GM18526 (cell line): ENCODE data around the gene KIF9.

Experiments used
- POLR2A ChIP-seq: IDR thresholded peaks from 3 replicates; pipeline ENCODE4 v1.6.1; 2011; ENCODE audit not compliant: insufficient read length; ENCODE audit errors: extremely low read depth

Gene KIF9

GRCh38 chr3:47266709-47267489 is 15.7 kb downstream of the KIF9 start:
- TF ChIP-seq POLR2A = no peak

GRCh38 chr3:47265725-47266428 is 16.7 kb downstream of the KIF9 start:
- TF ChIP-seq POLR2A = no peak

- no peak for TF ChIP-seq POLR2A
These were observed 17.6 kb downstream of the KIF9 start for GRCh38 chr3:47265008-47265407.

DNA sequence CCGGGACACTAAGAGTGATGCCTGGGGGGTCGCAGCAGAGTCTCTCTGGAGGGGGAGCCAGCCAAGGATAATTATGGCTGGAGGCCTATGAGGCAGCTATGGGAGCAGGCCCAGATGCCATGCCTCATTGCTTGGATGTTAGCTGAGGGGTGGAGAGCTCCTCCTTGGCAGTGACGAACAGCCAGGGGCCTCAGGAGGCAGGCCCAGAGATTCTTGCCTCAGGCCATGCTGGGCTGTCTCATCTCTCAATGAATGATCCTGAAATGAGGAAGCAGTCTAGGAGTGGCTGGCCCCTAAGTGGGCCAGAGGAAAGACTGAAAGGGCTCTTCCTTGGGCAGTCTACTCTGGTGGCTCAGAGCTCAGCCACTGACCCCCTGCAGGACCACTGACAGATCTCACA is 21.3 kb downstream of the KIF9 start:
- no peak for TF ChIP-seq POLR2A

DNA sequence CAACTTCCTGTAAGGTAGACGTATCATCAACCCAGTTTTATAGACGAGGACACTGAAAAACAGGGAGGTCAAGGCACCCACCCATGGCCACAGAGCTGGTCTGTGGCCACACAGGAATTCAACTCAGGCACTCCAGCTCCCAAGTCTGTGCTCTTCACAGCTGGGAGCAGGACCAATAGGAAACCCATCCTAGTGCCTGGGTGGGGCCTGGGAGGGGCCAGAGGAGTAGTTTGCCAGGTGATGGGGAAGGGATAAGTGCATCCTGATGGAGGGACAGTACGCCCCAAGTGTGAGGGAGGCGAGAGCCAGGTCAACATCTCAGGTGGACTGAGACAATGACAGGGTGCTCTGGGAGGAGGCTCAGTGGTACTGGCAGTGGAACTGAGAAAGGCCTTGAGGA is 22.0 kb downstream of the KIF9 start:
- TF ChIP-seq POLR2A = no peak

- TF ChIP-seq POLR2A = no peak
These were observed 23.5 kb downstream of the KIF9 start for GRCh38 chr3:47259114-47259513.

DNA sequence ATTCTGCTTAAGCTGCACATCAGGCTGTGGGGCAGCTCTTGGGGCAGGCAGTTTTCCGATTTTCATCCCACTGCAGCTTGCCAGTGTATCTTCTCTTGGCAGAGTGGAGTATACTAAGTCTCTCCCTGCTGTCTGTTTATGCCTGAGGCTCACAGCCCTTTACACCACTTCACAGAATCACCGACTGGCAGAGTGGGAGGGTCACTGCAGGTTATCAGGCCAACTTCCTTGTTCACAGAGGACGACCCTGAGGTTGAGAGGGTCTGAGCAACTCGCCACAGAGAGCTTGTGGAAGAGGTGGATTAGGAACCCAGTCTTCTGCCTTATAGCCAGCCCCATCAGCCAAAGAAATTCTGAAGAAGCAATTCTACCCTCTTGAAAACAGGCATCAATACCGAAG is 30.9 kb downstream of the KIF9 start:
- TF ChIP-seq POLR2A = no peak

- TF ChIP-seq POLR2A = no peak
These were observed 32.1 kb downstream of the KIF9 start for GRCh38 chr3:47250309-47251060.

GRCh38 chr3:47247131-47248064 is 35.2 kb downstream of the KIF9 start:
- no peak for TF ChIP-seq POLR2A

- TF ChIP-seq POLR2A = no peak
These were observed 37.3 kb downstream of the KIF9 start for GRCh38 chr3:47245271-47245670.

DNA sequence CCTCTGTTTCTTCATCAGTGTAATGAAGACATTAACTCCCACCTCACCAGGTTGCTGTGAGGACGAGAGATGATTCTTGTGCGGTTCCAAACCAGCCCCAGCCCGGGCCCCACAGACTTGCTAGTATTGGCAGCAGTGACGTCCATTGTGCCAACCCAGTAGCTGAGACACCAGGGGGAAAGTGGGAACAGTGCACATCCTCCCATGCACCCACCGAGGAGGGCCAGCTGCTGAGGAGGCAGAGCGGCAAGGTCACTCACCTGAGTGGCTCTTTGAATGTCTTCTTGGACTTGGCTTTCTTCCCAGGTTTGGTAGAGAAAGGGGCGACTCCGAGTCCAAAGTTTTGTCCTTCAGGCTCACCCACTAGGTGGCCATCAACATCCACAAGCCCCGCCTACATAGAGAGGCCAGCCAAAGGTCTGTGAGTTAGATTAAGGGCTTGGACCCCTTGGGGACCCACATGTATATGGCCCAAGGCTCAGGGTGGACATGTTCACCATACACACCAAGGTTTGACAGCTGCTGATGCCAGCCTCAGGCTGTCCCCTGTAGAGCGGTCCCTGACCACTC is 38.0 kb downstream of the KIF9 start:
- TF ChIP-seq POLR2A = no peak

GRCh38 chr3:47243419-47244147 is 39.0 kb downstream of the KIF9 start:
- TF ChIP-seq POLR2A = no peak

DNA sequence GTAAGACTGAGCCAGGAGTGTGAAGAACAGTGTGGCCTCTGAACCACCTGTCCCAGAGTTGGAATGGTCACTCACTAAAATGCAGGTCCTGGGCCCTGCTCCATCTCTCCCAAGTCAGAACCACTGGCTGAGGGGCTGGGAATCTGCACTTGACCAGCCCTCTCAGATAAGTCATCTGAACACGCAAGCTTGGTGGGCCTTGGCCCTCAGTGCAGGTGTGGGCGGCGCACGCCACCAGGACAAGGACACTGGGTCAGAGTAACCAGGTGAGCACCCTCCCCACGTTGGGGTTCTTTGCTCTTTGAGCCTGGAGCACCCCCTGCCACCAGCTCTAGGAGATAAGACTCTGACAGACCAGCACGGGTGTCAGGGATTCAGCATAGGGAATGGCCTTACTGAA is 42.7 kb downstream of the KIF9 start:
- no peak for TF ChIP-seq POLR2A

- no peak for TF ChIP-seq POLR2A
These were observed 44.6 kb downstream of the KIF9 start for GRCh38 chr3:47238017-47238416.
